Adrenal gland (tissue), 5 donors: ENCODE results near the gene ANKRD11.

Experiments used
- CTCF ChIP-seq, 6 experiments: fragments of 450-650 bp in 4 of 6; fragments of 200-600 bp in 2 of 6; sonication (generic) in 1 of 6; IDR thresholded peaks; 1 replicate in 5 of 6; 2 replicates in 1 of 6; pipeline versions ENCODE4 v1.5.1 to v1.8.0; 2016 to 2021; ENCODE audit warnings: antibody characterized with exemption in 6 of 6, mild to moderate bottlenecking in 2 of 6, moderate library complexity in 1 of 6
- POLR2A ChIP-seq, 2 donors: fragments of 450-650 bp; IDR thresholded peaks; one replicate each; pipeline ENCODE4 v1.6.1; 2017; ENCODE audit warnings: antibody characterized with exemption in 2 of 2, mild to moderate bottlenecking in 2 of 2, moderate library complexity in 1 of 2
- donor health status: DM: no; HTN: no; CAD: no.

- TF ChIP-seq CTCF (IDR thresholded peaks at IDR 0.05) (no peak), POLR2A (IDR thresholded peaks at IDR 0.05) (no peak)
Observed at GRCh38 chr16:89316701-89317100, 173.7 kb downstream of the ANKRD11 start.
